ENCODE data around the gene GSTT4.
"Not testable (repeated sequence)": the region's sequence is repeated elsewhere in the genome, so short reads cannot be mapped to it uniquely, and the experiment has no call there.

Gene GSTT4

DNA sequence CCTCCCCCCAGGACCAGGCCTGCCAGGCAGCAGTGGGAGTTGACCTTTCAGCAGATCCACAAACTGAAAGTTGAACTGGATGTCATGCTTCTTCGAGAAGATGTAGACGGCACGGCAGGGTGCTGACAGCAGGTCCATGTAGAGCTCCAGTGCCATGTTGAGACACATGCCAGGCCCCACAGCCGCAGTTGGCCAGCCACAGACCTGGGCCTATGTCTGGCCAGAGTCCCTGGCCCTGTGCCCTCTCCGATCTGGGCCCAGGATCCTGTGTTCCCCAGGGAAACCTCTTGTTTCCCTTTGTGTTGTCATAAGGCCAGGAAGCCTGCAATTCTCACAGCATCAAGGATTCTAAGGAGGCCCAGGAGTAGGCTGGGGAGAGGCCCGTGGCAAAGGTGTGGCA, at the start of gene GSTT4:
Gene GSTT4, minus strand, starts transcription at position 253 of the 400 bp plus-strand sequence. Its CDS starts 97 bp downstream, at position 156.
- no peak for DNase-seq (ENCODE audit: low read depth)

DNA sequence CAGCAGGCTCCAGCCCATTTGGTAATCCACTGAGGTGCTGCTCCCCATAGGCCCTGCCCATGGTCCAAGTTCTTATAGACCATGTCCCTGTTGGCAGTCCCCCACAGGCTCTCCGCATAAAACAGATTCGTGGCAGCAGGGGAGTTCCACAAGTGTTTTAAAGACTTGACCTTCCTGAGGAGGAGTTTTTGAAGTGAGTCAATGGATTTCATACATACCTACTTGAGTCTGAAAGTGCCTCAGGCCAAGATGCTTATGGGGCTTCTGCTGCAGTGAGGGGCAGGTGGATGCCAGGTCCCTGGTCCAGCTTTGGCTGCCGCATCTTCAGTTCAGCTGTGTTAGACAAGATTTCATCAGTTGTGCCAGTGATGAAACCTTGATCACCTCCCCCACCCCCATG, 49.1 kb upstream of the GSTT4 start:
- DNase-seq (ENCODE audit: low read depth): no peak

DNA sequence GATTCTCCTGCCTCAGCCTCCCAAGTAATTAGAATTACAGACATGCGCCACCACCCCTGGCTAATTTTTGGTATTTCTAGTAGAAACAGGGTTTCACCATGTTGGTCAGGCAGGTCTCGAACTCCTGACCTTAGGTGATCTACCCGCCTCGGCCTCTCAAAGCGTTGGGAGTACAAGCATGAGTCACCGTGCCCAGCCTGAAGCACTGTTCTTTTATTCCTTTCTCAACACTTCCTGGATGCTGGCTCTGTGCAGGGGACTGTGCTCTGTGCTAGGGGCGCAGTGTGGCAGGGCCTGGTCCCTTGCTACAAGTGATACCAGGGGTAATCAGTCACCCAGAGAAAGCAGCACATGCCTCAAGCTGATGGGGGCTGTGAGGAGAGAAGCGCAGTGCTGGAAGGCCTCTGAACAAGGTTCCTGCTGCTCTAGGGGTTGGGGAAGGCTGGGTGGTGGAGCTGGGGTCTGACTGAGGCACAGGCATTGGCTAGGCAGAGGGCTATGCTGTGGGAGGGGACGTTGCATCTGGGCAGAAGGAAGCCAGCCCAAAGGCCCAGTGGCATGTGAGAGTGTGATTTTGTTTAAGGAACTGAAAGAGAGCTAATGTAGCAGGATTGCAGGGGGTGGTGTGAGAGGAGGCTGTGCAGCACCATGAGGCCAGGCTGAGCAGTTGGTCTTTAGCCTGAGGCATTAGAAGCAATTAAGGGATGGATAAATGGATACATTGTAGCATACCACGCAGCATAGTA, 48.4 kb upstream of the GSTT4 start:
- DNase-seq (ENCODE audit: low read depth): no peak

- no peak for DNase-seq (ENCODE audit: low read depth)
Observed at GRCh38 chr22:24051568-24051967, 46.3 kb upstream of the GSTT4 start.

- DNase-seq (ENCODE audit: low read depth): no peak
Observed at GRCh38 chr22:24051028-24051427, 45.8 kb upstream of the GSTT4 start.

DNA sequence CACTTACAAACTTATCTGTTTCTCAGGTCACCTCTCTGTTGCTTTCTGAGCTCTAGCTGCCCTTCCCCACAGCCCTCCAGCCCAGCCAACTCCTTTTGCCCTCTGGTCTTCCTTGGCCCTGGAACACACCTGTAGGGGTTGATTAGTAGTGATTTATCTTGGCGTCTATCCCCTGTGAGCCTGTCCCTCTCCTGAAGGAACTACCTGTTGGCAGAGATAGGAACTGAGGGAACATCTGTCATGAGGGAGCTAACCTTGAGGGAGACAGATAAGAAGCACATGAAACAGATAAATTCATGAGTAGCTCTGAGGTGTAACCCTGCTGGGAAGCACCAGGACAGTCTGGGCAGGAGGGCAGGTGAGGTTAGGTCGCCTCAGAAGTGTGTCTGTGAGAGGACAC, 44.7 kb upstream of the GSTT4 start:
- no peak for DNase-seq (ENCODE audit: low read depth)

DNA sequence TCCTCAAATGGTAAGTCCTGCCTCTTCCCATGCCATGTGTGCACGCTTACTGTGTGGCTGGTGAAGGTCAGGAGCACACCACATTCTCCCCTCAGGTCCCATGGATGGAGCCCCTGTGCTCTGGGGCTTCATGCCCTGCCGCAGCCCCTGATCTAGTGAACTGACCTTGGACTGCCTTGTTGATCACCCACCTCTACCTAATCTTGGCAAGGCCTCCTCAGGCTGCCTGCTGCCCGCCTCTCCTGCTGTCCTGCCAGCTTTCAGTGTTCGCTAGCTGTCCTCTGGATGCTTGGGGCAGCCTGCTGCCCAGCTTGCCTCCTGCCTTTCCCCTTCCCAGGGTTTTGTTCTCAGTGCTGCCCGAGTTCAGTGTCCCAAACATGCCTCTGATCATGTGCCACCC, 44.0 kb upstream of the GSTT4 start:
- no peak for DNase-seq (ENCODE audit: low read depth)

DNA sequence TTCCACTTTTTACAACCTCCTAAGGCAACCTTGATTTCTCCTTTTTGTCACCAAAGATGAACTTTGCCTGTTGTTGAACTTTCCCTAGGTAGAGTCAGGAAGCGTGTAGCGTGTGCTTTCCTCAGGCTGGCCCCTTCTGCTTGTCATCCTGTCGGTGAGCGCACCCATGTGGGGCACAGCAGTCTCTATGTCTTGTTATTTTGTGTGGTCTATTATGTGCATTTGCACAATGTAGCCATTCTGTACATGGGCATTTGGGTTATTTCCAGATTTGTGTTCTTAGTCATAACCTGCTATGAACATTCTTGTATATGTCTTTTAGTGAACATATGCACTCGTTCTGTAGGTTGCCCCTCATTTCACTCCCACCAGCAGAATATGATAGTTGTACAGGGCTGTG, 40.8 kb upstream of the GSTT4 start:
- DNase-seq (ENCODE audit: low read depth): no peak

- no peak for DNase-seq (ENCODE audit: low read depth)
Observed at GRCh38 chr22:24043958-24044357, 38.7 kb upstream of the GSTT4 start.

- not testable (repeated sequence) for DNase-seq (ENCODE audit: low read depth)
Observed at GRCh38 chr22:24043465-24043864, 38.2 kb upstream of the GSTT4 start.

- no peak for DNase-seq (ENCODE audit: low read depth)
Observed at GRCh38 chr22:24040946-24041345, 35.7 kb upstream of the GSTT4 start.

GRCh38 chr22:24039046-24039445, 33.8 kb upstream of the GSTT4 start:
- no peak for DNase-seq (ENCODE audit: low read depth)

- no peak for DNase-seq (ENCODE audit: low read depth)
Observed at GRCh38 chr22:24037851-24038765, 32.9 kb upstream of the GSTT4 start.

- DNase-seq (ENCODE audit: low read depth): no peak
Observed at GRCh38 chr22:24035296-24035695, 30.0 kb upstream of the GSTT4 start.

GRCh38 chr22:24033731-24034130, 28.5 kb upstream of the GSTT4 start:
- DNase-seq (ENCODE audit: low read depth): no peak

- no peak for DNase-seq (ENCODE audit: low read depth)
Observed at GRCh38 chr22:24030186-24030702, 25.0 kb upstream of the GSTT4 start.

GRCh38 chr22:24029304-24029703, 24.1 kb upstream of the GSTT4 start:
- no peak for DNase-seq (ENCODE audit: low read depth)

DNA sequence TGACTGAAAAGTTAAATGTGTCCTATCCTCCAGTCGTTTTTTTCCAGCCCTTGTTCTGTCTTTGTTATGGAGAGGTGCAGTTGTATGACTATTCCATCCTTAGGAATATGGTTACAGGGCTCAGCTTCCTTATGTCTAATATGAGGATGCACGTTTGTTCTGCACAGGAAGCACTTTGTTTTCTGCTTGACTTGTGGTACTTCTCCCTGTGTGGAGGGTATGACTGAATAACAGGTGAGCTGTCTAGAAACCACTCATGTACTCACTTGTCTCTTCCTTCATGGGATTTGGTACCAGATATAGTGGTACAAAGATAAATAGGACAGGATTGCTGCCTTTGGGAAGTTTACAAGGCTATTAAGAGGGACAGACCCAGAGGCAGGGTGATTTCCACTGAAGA, 23.3 kb upstream of the GSTT4 start:
- DNase-seq (ENCODE audit: low read depth): no peak

DNA sequence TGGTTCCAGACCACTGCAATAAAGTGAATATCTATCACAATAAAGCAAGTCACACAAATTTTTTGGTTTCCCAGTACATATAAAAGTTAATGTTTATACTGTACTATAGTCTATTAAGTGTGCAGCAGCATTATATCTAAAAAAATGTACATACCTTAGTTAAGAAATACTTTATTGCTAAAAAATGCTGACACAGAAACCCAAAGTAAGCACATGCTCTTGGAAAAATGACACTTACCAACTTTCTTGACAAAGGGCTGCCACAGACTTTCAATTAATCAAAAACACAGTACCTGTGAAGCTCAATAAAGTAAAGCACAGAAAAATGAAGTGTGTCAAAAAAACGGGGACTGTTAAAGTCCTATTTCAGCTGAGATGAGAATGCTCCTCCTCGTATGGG, 22.7 kb upstream of the GSTT4 start:
- no peak for DNase-seq (ENCODE audit: low read depth)

DNA sequence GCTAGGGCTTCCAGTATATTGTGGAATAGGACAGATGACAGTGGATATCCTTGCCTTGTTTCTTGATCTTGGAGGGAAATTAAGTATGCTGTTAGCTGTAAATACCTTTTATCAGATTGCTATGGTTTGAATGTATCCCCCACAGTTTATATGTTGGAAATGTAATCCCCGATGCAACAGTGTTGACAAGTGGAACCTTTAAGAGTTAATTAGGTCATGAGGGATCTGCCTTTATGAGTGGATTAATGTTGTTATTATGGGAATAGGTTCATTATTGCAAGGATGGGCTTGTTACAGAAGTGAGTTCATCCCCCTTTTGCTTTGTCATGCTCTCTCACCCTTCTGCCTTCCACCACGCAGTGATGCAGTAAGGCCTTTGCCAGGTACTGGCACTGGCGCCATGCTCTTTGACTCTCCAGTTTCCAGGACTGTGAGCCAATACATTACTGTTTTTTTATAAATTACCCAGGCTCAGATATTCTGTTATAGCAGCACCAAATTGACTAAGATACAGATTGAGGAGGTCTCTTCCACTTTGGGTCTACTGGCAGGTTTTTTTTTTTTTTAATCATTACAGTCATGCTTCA, 22.2 kb upstream of the GSTT4 start:
- no peak for DNase-seq (ENCODE audit: low read depth)

GRCh38 chr22:24026733-24027132, 21.5 kb upstream of the GSTT4 start:
- DNase-seq (ENCODE audit: low read depth): no peak

GRCh38 chr22:24026056-24026455, 20.8 kb upstream of the GSTT4 start:
- DNase-seq (ENCODE audit: low read depth): no peak

DNA sequence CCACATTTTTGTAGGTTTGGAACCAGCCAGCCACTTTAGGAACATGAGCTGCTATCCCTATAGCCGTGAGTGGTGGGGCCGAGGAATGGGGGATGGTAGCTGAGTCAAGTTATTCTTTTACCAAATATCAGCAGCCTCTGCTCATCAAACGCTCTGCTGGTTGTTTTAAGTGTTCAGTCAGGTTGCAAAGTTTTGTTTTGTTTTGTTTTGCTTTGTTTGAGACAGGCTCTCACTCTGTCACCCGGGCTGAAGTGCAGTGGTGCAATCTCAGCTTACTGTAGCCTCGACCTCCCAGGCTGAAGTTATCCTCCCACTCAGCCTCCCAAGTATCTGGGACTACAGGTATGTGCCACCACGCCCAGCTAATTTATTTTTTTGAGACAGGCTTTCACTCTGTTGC, 20.2 kb upstream of the GSTT4 start:
- DNase-seq (ENCODE audit: low read depth): no peak

Data from HS-27A (cell line).